H9 (cell line): ENCODE data around the gene RRP9. TPM values are rescaled to one million over a fixed set of nuclear protein-coding genes. Genes with fewer than 3 reads are reported as not detected.

Experiments
- DNase-seq: peaks from one replicate; pipeline ENCODE4 v3.0.0-alpha.2; 2017
- H2AFZ ChIP-seq: one replicate; pipeline ENCODE4 v1.6.1; 2013; ENCODE audit warnings: mild to moderate bottlenecking, low read length, control low read depth, moderate library complexity
- H2AK5ac ChIP-seq: 2 replicates; pipeline ENCODE4 v1.6.1; 2013; ENCODE audit warnings: low read length, control low read depth, mixed read lengths; ENCODE audit not compliant: insufficient read length
- H2BK120ac ChIP-seq: one replicate; pipeline ENCODE4 v1.6.1; 2013; ENCODE audit warnings: low read depth, mild to moderate bottlenecking, low read length, control low read depth, inconsistent platforms; ENCODE audit not compliant: poor library complexity, severe bottlenecking
- H2BK12ac ChIP-seq: 2 replicates; pipeline ENCODE4 v1.6.1; 2013; ENCODE audit warnings: low read length, control low read depth, mixed read lengths, low read depth; ENCODE audit not compliant: insufficient read length
- H2BK15ac ChIP-seq: 2 replicates; pipeline ENCODE4 v1.6.1; 2013; ENCODE audit warnings: low read depth, low read length, control low read depth
- H2BK20ac ChIP-seq: one replicate; pipeline ENCODE4 v1.6.1; 2013; ENCODE audit warnings: low read depth, mild to moderate bottlenecking, low read length, control low read depth, inconsistent platforms; ENCODE audit not compliant: poor library complexity, severe bottlenecking
- H2BK5ac ChIP-seq: 2 replicates; pipeline ENCODE4 v1.6.1; 2013; ENCODE audit warnings: low read length, control low read depth, mixed read lengths; ENCODE audit not compliant: insufficient read length
- H3K14ac ChIP-seq: 2 replicates; pipeline ENCODE4 v1.6.1; 2013; ENCODE audit warnings: low read length, control low read depth; ENCODE audit not compliant: insufficient read depth
- H3K18ac ChIP-seq: 2 replicates; pipeline ENCODE4 v1.6.1; 2013; ENCODE audit warnings: low read depth, mild to moderate bottlenecking, mixed read lengths, low read length, control low read depth; ENCODE audit not compliant: insufficient read length
- H3K23ac ChIP-seq: 2 replicates; pipeline ENCODE4 v1.6.1; 2013; ENCODE audit warnings: low read length, control low read depth, mixed read lengths, low read depth; ENCODE audit not compliant: insufficient read length
- H3K23me2 ChIP-seq: 2 replicates; pipeline ENCODE4 v1.6.1; 2013; ENCODE audit warnings: low read depth, mild to moderate bottlenecking, mixed read lengths, low read length, control low read depth; ENCODE audit not compliant: insufficient read length, poor library complexity, severe bottlenecking
- H3K27ac ChIP-seq: 2 replicates; pipeline ENCODE4 v1.5.1; 2013; ENCODE audit warnings: low read length, control low read depth, mixed read lengths, low read depth; ENCODE audit not compliant: insufficient read length
- H3K27me3 ChIP-seq: 2 replicates; pipeline ENCODE4 v1.6.1; 2013; ENCODE audit warnings: low read length, control low read depth, inconsistent platforms; ENCODE audit not compliant: insufficient read depth
- H3K4ac ChIP-seq: 2 replicates; pipeline ENCODE4 v1.6.1; 2013; ENCODE audit warnings: low read depth, mild to moderate bottlenecking, control low read depth, inconsistent platforms, low read length, moderate library complexity
- H3K4me1 ChIP-seq: 2 replicates; pipeline ENCODE4 v1.6.1; 2013; ENCODE audit warnings: low read length, control low read depth, inconsistent platforms; ENCODE audit not compliant: insufficient read depth
- H3K4me2 ChIP-seq: 2 replicates; pipeline ENCODE4 v1.6.1; 2013; ENCODE audit warnings: low read length, control low read depth, mixed read lengths; ENCODE audit not compliant: insufficient read length, insufficient read depth
- H3K56ac ChIP-seq: 2 replicates; pipeline ENCODE4 v1.6.1; 2013; ENCODE audit warnings: low read depth, mild to moderate bottlenecking, mixed read lengths, low read length, control low read depth; ENCODE audit not compliant: insufficient read length
- H3K79me1 ChIP-seq: 2 replicates; pipeline ENCODE4 v1.6.1; 2013; ENCODE audit warnings: low read depth, mild to moderate bottlenecking, moderate library complexity, low read length, control low read depth, inconsistent platforms; ENCODE audit not compliant: insufficient read depth, poor library complexity, severe bottlenecking
- H3K79me2 ChIP-seq: 2 replicates; pipeline ENCODE4 v1.6.1; 2013; ENCODE audit warnings: low read length, control low read depth, inconsistent platforms; ENCODE audit not compliant: insufficient read depth
- H3K9ac ChIP-seq: 2 replicates; pipeline ENCODE4 v1.6.1; 2013; ENCODE audit warnings: low read length, control low read depth, mixed read lengths; ENCODE audit not compliant: insufficient read length; ENCODE audit errors: extremely low read depth
- H3K9me3 ChIP-seq: one replicate; pipeline ENCODE4 v1.6.1; 2013; ENCODE audit warnings: low read depth, low read length, inconsistent platforms; ENCODE audit not compliant: control insufficient read depth
- H3T11ph ChIP-seq: one replicate; pipeline ENCODE4 v1.6.1; 2013; ENCODE audit warnings: mild to moderate bottlenecking, low read length, control low read depth, inconsistent platforms
- H4K20me1 ChIP-seq: one replicate; pipeline ENCODE4 v1.6.1; 2013; ENCODE audit not compliant: control insufficient read depth, insufficient read length, insufficient read depth
- H4K5ac ChIP-seq: 2 replicates; pipeline ENCODE4 v1.6.1; 2013; ENCODE audit warnings: low read depth, mild to moderate bottlenecking, mixed read lengths, low read length, control low read depth; ENCODE audit not compliant: insufficient read length
- H4K8ac ChIP-seq: replicated peaks from 2 replicates; pipeline ENCODE4 v1.6.1; 2013; ENCODE audit warnings: low read length, control low read depth, mixed read lengths, low read depth; ENCODE audit not compliant: insufficient read length
- H4K91ac ChIP-seq: 2 replicates; pipeline ENCODE4 v1.6.1; 2013; ENCODE audit warnings: low read depth, mild to moderate bottlenecking, moderate library complexity, mixed read lengths, low read length, control low read depth; ENCODE audit not compliant: insufficient read length
- H3K27ac Mint-ChIP-seq, 3 experiments: 2 replicates in 2 of 3; 3 replicates in 1 of 3; pipeline ENCODE4 v1.8.0; 2020 to 2021; ENCODE audit warnings: mixed read lengths in 3 of 3, mild to moderate bottlenecking in 1 of 3, moderate library complexity in 1 of 3
- H3K27me3 Mint-ChIP-seq: 2 replicates; pipeline ENCODE4 v1.8.0; 2021; ENCODE audit warnings: low read depth, mild to moderate bottlenecking, moderate library complexity, mixed read lengths
- H3K36me3 Mint-ChIP-seq, 3 experiments: 2 replicates in 2 of 3; 3 replicates in 1 of 3; pipeline ENCODE4 v1.8.0; 2020 to 2021; ENCODE audit warnings: low read depth in 3 of 3, mixed read lengths in 3 of 3; ENCODE audit not compliant: insufficient read depth in 1 of 3
- H3K4me1 Mint-ChIP-seq, 2 experiments: 2 replicates each; pipeline ENCODE4 v1.8.0; 2020; ENCODE audit warnings: mixed read lengths in 2 of 2
- H3K4me3 Mint-ChIP-seq, 2 experiments: 2 replicates in 1 of 2; 3 replicates in 1 of 2; pipeline ENCODE4 v1.8.0; 2020 to 2021; ENCODE audit warnings: mild to moderate bottlenecking in 2 of 2, mixed read lengths in 2 of 2, moderate library complexity in 1 of 2
- H3K9me3 Mint-ChIP-seq, 2 experiments: 2 replicates in 1 of 2; 3 replicates in 1 of 2; pipeline ENCODE4 v1.8.0; 2020; ENCODE audit warnings: mild to moderate bottlenecking in 2 of 2, mixed read lengths in 2 of 2, moderate library complexity in 1 of 2
- CTCF ChIP-seq: fragments of 200-600 bp; sonication (generic); conservative IDR thresholded peaks from 3 replicates; pipeline ENCODE4 v1.8.0; 2021; ENCODE audit warnings: antibody characterized with exemption, mild to moderate bottlenecking
- WGBS: extraction: QIAGEN DNeasy Blood & Tissue Kit; methylation state at CpG from one replicate; pipeline ENCODE4 v1.1.7; 2013; ENCODE audit warnings: missing lambda C conversion rate, low lambda C conversion rate, mixed read lengths; ENCODE audit not compliant: insufficient read length; ENCODE audit errors: extremely low coverage; 5-methylcytosine and 5-hydroxymethylcytosine counted together
- total RNA-seq: library from RNA; stranded (reverse); gene quantifications from 2 replicates; pipeline ENCODE4 v1.2.1, GENCODE V29; 2021

The RRP9 gene
- total RNA-seq, 1 experiment from 2014 or later: 64.0 TPM

GRCh38 chr3:51971350-51971749 is 29.6 kb upstream of the RRP9 start:
- no peak overlapping the region; a peak in 1 of 5 replicates for H3K4me3 Mint-ChIP-seq
- Histone ChIP-seq H3K9ac (no peak overlapping the region), H3K4me1 (peaks cover 21% of the 10 kb centered on the region; the same call in 1 of the 2 replicates), H3K23me2 (peaks cover 21% of the 10 kb centered on the region), H4K5ac (no peak overlapping the region), H3K23ac (no peak overlapping the region), H4K91ac (no peak overlapping the region), H3K4ac (no peak overlapping the region), H4K20me1 (peaks cover 3% of the 10 kb centered on the region), H3K56ac (no peak overlapping the region), H2AFZ (no peak overlapping the region), H3K27ac (no peak overlapping the region), H2BK12ac (no peak overlapping the region), H2AK5ac (no peak overlapping the region), H3T11ph (no peak overlapping the region), H2BK15ac (no peak overlapping the region), H3K9me3 (no peaks in the 10 kb centered on the region), H3K14ac (no peak overlapping the region), H2BK120ac (no peak overlapping the region), H3K27me3 (peaks cover 5% of the 10 kb centered on the region; the same call in 1 of the 2 replicates), H3K18ac (no peak overlapping the region), H3K4me2 (no peak overlapping the region), H2BK5ac (no peak overlapping the region), H3K79me1 (no peaks in the 10 kb centered on the region), H2BK20ac (no peak overlapping the region), H3K79me2 (no peaks in the 10 kb centered on the region), H4K8ac (no peak overlapping the region)
- no peaks in the 10 kb centered on the region for H3K9me3 Mint-ChIP-seq
- H3K4me1 Mint-ChIP-seq: peaks cover 32 to 53% of the 10 kb centered on the region in 2 experiments
- TF ChIP-seq CTCF: no peak
- H3K36me3 Mint-ChIP-seq: peaks cover 0 to 2% (median 0%) of the 10 kb centered on the region in 3 experiments; a peak in 3 of 7 replicates
- DNase-seq: no peak
- no peak overlapping the region for H3K27ac Mint-ChIP-seq
- H3K27me3 Mint-ChIP-seq: peaks cover 21% of the 10 kb centered on the region
- WGBS: no CpG with 5 or more reads among the region's 11 CpGs
